H1 (cell line): Measurements from ENCODE around the gene ERO1B. TPM values are rescaled to one million over a fixed set of nuclear protein-coding genes. Genes with fewer than 3 reads are reported as not detected.

Experiments
- EZH2 ChIP-seq: fragments of 200-600 bp; sonication (generic); IDR thresholded peaks from 2 replicates; pipeline ENCODE4 v1.7.1; 2012; ENCODE audit warnings: low read depth, mild to moderate bottlenecking, moderate library complexity, low read length, inconsistent platforms; ENCODE audit not compliant: severe bottlenecking
- FOSL1 ChIP-seq: IDR thresholded peaks from 2 replicates; pipeline ENCODE4 v1.6.1; 2011; ENCODE audit warnings: mild to moderate bottlenecking, low read depth, low read length, moderate library complexity; ENCODE audit not compliant: insufficient read depth
- GABPA ChIP-seq: IDR thresholded peaks from 2 replicates; pipeline ENCODE4 v1.6.1; 2011; ENCODE audit warnings: mild to moderate bottlenecking, low read length, moderate library complexity, borderline replicate concordance; ENCODE audit not compliant: insufficient read depth
- KDM1A ChIP-seq: fragments of 200-600, 300-600 bp; sonication (generic); IDR thresholded peaks from 2 replicates; pipeline ENCODE4 v1.7.1; 2016; ENCODE audit warnings: mild to moderate bottlenecking, low read length, borderline replicate concordance
- RBBP5 ChIP-seq: IDR thresholded peaks from 2 replicates; pipeline ENCODE4 v1.7.1; 2012; ENCODE audit warnings: low read depth, mild to moderate bottlenecking, inconsistent platforms, low read length, moderate library complexity, borderline replicate concordance
- SP1 ChIP-seq: IDR thresholded peaks from 2 replicates; pipeline ENCODE4 v1.6.1; 2011; ENCODE audit warnings: low read depth, low read length
- SRF ChIP-seq: IDR thresholded peaks from 2 replicates; pipeline ENCODE4 v1.6.1; 2011; ENCODE audit warnings: mild to moderate bottlenecking, low read depth, low read length, moderate library complexity
- polyA plus RNA-seq, 7 experiments: library from polyadenylated mRNA; depleted of rRNA in 3 of 7; stranded (reverse) in 5 of 7; unstranded in 2 of 7; fragments of >200 nt in 5 of 7; fragments of 200-250 nt in 2 of 7; gene quantifications; 1 replicate in 5 of 7; 2 replicates in 1 of 7; 4 replicates in 1 of 7; pipeline versions ENCODE4 v1.2.1 to v1.2.3, GENCODE V29; 2011 to 2013; ENCODE audit warnings: missing spikeins in 2 of 7, mixed read lengths in 2 of 7
- total RNA-seq: library from RNA; stranded (reverse); fragmentation: NEBNext Ultra II Directional; extraction: Animal tissue kit (Norgen Biotek cat#: 25700); gene quantifications from 2 replicates; pipeline ENCODE4 v1.2.1, GENCODE V29; 2021
- TF ChIP-seq, protein P1 (sequence below): fragments of 300-600 bp; sonication (generic); IDR thresholded peaks from 2 replicates; pipeline ENCODE4 v1.7.1; 2012; ENCODE audit warnings: low read length, moderate library complexity, mild to moderate bottlenecking, inconsistent platforms; ENCODE audit not compliant: insufficient replicate concordance
- TF ChIP-seq, protein P2 (sequence below), 3 experiments: IDR thresholded peaks; 1 replicate in 2 of 3; 2 replicates in 1 of 3; pipeline versions ENCODE4 v1.5.1 to v1.6.1; 2011; ENCODE audit warnings: low read length in 3 of 3, mild to moderate bottlenecking in 3 of 3, inconsistent platforms in 2 of 3, low read depth in 1 of 3, moderate library complexity in 1 of 3; ENCODE audit not compliant: insufficient read depth in 1 of 3; ENCODE audit errors: control extremely low read depth in 1 of 3

ERO1B gene
- total and polyA plus RNA-seq, 2 of the 8 experiments (the other 6 are each of a cell fraction or from before 2014, with no cell fraction given), result 0.74 to 5.6 TPM

DNA sequence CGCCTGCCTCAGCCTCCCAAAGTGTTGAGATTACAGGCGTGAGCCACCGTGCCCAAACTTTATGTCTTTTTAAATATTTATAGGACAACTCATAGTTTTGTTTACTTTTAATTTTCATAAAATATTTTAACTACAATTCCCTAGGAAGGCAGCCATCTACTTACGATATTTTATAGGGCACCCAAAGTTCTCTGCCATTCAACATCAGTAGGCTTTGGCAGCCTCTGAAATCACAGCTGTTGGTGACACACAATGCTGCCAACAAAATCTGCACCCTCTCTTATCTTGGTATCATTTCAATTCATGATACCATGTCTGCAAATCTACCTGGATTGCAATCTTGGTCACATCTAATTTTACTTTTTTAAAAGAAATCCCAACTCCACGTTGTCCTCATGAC, 27.1 kb upstream of the ERO1B start (continued):
- TF ChIP-seq, protein P1, sequence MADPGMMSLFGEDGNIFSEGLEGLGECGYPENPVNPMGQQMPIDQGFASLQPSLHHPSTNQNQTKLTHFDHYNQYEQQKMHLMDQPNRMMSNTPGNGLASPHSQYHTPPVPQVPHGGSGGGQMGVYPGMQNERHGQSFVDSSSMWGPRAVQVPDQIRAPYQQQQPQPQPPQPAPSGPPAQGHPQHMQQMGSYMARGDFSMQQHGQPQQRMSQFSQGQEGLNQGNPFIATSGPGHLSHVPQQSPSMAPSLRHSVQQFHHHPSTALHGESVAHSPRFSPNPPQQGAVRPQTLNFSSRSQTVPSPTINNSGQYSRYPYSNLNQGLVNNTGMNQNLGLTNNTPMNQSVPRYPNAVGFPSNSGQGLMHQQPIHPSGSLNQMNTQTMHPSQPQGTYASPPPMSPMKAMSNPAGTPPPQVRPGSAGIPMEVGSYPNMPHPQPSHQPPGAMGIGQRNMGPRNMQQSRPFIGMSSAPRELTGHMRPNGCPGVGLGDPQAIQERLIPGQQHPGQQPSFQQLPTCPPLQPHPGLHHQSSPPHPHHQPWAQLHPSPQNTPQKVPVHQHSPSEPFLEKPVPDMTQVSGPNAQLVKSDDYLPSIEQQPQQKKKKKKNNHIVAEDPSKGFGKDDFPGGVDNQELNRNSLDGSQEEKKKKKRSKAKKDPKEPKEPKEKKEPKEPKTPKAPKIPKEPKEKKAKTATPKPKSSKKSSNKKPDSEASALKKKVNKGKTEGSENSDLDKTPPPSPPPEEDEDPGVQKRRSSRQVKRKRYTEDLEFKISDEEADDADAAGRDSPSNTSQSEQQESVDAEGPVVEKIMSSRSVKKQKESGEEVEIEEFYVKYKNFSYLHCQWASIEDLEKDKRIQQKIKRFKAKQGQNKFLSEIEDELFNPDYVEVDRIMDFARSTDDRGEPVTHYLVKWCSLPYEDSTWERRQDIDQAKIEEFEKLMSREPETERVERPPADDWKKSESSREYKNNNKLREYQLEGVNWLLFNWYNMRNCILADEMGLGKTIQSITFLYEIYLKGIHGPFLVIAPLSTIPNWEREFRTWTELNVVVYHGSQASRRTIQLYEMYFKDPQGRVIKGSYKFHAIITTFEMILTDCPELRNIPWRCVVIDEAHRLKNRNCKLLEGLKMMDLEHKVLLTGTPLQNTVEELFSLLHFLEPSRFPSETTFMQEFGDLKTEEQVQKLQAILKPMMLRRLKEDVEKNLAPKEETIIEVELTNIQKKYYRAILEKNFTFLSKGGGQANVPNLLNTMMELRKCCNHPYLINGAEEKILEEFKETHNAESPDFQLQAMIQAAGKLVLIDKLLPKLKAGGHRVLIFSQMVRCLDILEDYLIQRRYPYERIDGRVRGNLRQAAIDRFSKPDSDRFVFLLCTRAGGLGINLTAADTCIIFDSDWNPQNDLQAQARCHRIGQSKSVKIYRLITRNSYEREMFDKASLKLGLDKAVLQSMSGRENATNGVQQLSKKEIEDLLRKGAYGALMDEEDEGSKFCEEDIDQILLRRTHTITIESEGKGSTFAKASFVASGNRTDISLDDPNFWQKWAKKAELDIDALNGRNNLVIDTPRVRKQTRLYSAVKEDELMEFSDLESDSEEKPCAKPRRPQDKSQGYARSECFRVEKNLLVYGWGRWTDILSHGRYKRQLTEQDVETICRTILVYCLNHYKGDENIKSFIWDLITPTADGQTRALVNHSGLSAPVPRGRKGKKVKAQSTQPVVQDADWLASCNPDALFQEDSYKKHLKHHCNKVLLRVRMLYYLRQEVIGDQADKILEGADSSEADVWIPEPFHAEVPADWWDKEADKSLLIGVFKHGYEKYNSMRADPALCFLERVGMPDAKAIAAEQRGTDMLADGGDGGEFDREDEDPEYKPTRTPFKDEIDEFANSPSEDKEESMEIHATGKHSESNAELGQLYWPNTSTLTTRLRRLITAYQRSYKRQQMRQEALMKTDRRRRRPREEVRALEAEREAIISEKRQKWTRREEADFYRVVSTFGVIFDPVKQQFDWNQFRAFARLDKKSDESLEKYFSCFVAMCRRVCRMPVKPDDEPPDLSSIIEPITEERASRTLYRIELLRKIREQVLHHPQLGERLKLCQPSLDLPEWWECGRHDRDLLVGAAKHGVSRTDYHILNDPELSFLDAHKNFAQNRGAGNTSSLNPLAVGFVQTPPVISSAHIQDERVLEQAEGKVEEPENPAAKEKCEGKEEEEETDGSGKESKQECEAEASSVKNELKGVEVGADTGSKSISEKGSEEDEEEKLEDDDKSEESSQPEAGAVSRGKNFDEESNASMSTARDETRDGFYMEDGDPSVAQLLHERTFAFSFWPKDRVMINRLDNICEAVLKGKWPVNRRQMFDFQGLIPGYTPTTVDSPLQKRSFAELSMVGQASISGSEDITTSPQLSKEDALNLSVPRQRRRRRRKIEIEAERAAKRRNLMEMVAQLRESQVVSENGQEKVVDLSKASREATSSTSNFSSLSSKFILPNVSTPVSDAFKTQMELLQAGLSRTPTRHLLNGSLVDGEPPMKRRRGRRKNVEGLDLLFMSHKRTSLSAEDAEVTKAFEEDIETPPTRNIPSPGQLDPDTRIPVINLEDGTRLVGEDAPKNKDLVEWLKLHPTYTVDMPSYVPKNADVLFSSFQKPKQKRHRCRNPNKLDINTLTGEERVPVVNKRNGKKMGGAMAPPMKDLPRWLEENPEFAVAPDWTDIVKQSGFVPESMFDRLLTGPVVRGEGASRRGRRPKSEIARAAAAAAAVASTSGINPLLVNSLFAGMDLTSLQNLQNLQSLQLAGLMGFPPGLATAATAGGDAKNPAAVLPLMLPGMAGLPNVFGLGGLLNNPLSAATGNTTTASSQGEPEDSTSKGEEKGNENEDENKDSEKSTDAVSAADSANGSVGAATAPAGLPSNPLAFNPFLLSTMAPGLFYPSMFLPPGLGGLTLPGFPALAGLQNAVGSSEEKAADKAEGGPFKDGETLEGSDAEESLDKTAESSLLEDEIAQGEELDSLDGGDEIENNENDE, result no peak
- no peak for TF ChIP-seq SRF
- TF ChIP-seq FOSL1, result no peak
- no peak for TF ChIP-seq SP1
- no peak for TF ChIP-seq KDM1A
- TF ChIP-seq, protein P2, sequence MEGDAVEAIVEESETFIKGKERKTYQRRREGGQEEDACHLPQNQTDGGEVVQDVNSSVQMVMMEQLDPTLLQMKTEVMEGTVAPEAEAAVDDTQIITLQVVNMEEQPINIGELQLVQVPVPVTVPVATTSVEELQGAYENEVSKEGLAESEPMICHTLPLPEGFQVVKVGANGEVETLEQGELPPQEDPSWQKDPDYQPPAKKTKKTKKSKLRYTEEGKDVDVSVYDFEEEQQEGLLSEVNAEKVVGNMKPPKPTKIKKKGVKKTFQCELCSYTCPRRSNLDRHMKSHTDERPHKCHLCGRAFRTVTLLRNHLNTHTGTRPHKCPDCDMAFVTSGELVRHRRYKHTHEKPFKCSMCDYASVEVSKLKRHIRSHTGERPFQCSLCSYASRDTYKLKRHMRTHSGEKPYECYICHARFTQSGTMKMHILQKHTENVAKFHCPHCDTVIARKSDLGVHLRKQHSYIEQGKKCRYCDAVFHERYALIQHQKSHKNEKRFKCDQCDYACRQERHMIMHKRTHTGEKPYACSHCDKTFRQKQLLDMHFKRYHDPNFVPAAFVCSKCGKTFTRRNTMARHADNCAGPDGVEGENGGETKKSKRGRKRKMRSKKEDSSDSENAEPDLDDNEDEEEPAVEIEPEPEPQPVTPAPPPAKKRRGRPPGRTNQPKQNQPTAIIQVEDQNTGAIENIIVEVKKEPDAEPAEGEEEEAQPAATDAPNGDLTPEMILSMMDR (IDR thresholded peaks at IDR 0.05; ENCODE audit: control extremely low read depth in 1 of 3, insufficient read depth in 1 of 3, low read depth in 1 of 3, low read length in 3 of 3), result no peak
- no peak for TF ChIP-seq EZH2
- TF ChIP-seq RBBP5, result no peak
- TF ChIP-seq GABPA, result no peak
- TF ChIP-seq, all 59 proteins: peak for 0
